ENCODE measurements around the gene GARNL3.

GRCh38 chr9:127417131-127418036 is 152.8 kb downstream of the GARNL3 start:
- TF ChIP-seq, protein P1, sequence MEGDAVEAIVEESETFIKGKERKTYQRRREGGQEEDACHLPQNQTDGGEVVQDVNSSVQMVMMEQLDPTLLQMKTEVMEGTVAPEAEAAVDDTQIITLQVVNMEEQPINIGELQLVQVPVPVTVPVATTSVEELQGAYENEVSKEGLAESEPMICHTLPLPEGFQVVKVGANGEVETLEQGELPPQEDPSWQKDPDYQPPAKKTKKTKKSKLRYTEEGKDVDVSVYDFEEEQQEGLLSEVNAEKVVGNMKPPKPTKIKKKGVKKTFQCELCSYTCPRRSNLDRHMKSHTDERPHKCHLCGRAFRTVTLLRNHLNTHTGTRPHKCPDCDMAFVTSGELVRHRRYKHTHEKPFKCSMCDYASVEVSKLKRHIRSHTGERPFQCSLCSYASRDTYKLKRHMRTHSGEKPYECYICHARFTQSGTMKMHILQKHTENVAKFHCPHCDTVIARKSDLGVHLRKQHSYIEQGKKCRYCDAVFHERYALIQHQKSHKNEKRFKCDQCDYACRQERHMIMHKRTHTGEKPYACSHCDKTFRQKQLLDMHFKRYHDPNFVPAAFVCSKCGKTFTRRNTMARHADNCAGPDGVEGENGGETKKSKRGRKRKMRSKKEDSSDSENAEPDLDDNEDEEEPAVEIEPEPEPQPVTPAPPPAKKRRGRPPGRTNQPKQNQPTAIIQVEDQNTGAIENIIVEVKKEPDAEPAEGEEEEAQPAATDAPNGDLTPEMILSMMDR (IDR thresholded peaks at IDR 0.05): no peak
- TF ChIP-seq POLR2A (IDR thresholded peaks at IDR 0.05): no peak

Measured in right lobe of liver (tissue), 4 donors.